ENCODE results near the gene EPHB2.
"Not testable (repeated sequence)": the region's sequence is repeated elsewhere in the genome, so short reads cannot be mapped to it uniquely, and the experiment has no call there.

Gene EPHB2

DNA sequence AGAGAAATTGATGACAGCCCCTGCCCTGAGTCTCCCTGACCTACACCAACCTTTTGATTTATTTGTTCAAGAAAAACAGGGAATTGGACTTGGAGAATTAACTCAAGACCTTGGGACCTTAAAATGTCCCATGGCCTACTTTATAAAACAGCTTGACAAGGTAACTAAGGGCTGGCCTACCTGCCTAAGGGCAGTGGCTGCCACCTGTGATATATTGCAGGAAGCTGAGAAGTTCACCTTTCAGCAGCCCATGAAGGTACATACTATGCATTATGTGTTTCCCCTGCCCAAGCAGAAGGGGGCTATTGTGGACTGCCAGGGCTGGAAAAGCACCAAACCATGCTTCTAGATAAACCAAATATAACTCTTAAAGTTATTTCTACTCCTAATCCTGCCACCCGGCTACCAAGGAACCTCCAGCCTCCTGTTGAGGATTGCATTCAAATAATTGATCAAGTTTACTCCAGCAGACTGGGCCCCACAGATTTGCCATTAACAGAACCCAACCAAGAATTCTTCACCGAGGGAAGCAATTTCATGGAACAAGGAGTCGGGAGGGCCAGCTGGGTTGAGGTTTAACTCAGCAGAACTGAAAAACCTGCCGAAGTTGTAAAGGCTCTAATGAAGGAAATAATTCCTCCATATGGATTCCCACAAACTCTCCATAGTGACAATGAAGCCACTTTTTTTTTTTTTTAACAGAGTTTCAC is 233.9 kb downstream of the EPHB2 start:
- no peak for TF ChIP-seq EZH2 (IDR thresholded peaks at IDR 0.05)
- no peak overlapping the region for H3K27ac ChIP-seq
- no peak for DNase-seq (ENCODE audit: low read depth, low spot score)
- no peaks in the 10 kb centered on the region for H3K9me3 ChIP-seq (ENCODE audit: low read depth, low read length)
- H3K4me3 ChIP-seq: no peak overlapping the region
- H3K36me3 ChIP-seq (ENCODE audit: insufficient read depth, low read length): no peaks in the 10 kb centered on the region
- H3K9ac ChIP-seq (ENCODE audit: insufficient read length): no peak overlapping the region

DNA sequence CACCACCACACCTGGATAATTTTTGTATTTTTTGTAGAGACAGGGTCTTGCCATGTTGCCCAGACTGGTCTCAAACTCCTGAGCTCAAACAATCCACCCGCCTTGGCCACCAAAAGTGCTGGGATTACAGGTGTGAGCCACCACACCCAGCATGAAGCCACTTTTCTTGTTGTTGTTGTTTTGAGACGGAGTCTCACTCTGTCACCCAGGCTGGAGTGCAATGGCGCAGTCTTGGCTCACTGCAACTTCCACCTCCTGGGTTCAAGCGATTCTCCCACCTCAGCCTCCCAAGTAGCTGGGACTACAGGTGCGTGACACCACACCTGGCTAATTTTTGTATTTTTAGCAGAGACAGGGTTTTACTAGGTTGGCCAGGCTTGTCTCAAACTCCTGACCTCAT is 234.5 kb downstream of the EPHB2 start:
- not testable (repeated sequence) for DNase-seq (ENCODE audit: low read depth, low spot score); H3K27ac ChIP-seq; H3K9ac ChIP-seq (ENCODE audit: insufficient read length); H3K36me3 ChIP-seq (ENCODE audit: insufficient read depth, low read length); H3K9me3 ChIP-seq (ENCODE audit: low read depth, low read length); H3K4me3 ChIP-seq

DNA sequence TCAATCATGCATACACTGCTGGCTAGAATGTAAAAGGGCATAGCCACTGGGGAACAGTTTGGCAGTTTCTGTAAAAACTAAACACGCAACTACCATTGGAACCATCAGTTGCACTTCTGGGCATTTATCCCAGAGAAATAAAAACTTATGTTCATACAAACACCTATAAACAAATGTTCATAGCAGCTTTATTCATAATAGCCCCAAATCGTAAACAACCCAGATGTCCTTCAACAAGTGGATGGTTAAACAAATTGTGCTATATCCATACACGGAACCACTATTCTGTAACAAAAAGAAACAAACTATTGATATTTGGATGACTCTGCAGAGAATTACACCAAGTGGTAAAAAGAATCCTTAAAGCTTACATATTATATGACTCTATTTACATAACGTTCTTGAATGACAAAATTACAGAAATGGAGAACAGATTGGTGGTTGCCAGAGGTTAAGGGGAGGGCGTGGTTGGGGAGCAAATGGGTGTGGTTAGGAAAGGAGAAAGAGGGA is 239.2 kb downstream of the EPHB2 start:
- no peak overlapping the region for H3K27ac ChIP-seq
- H3K9me3 ChIP-seq (ENCODE audit: low read depth, low read length): no peaks in the 10 kb centered on the region
- no peak overlapping the region for H3K4me3 ChIP-seq
- no peak overlapping the region for H3K9ac ChIP-seq (ENCODE audit: insufficient read length)
- no peaks in the 10 kb centered on the region for H3K36me3 ChIP-seq (ENCODE audit: insufficient read depth, low read length)
- DNase-seq (ENCODE audit: low read depth, low spot score): no peak
- TF ChIP-seq POLR2AphosphoS5 (IDR thresholded peaks at IDR 0.05; ENCODE audit: borderline replicate concordance, low read depth, low read length) (no peak), EZH2 (IDR thresholded peaks at IDR 0.05) (no peak), FOXP2 (optimal IDR thresholded peaks at IDR 0.05; ENCODE audit: control extremely low read depth, extremely low read length, insufficient read depth) (no peak)

DNA sequence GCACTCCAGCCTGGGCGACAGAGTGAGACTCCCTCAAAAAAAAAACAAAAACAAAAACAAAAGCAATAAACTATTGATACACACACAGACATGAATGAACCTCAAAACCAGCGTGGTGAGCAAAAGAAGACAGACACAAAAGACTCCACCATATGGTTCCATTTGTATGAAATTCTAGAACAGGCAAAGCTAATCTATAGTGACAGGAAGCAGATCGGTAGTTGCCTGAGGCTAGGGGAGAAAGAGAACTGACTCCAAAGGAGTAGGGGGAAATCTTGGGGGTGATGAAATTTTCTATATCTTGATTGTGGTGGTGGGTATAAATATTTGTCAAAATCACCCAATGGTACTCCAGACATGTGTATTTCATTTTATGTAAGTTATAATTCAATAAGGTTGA is 241.2 kb downstream of the EPHB2 start:
- no peak for DNase-seq (ENCODE audit: low read depth, low spot score)
- Histone ChIP-seq H3K9me3 (ENCODE audit: low read depth, low read length) (no peaks in the 10 kb centered on the region), H3K9ac (ENCODE audit: insufficient read length) (no peak overlapping the region), H3K36me3 (ENCODE audit: insufficient read depth, low read length) (no peaks in the 10 kb centered on the region), H3K27ac (no peak overlapping the region), H3K4me3 (no peak overlapping the region)
- no peak for TF ChIP-seq POLR2AphosphoS5 (IDR thresholded peaks at IDR 0.05; ENCODE audit: borderline replicate concordance, low read depth, low read length)
- no peak for TF ChIP-seq FOXP2 (optimal IDR thresholded peaks at IDR 0.05; ENCODE audit: control extremely low read depth, extremely low read length, insufficient read depth)
- no peak for TF ChIP-seq EZH2 (IDR thresholded peaks at IDR 0.05)

DNA sequence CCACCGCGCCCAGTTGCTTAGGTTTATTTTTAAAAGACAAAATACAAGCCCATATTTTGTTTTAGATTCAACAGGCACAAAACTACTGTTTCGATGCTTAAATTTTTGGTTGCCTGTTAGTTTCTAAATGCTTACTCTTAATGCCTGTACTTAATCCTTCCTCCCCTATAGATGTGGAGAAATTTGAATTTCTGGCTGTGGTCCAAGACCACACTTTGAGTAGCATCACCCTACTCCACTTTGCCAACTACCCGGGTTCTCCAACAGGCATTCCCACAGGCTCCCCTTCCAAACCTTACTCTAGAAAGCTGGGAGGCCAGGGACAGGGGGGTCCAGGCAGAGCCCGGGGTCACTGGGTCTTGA is 242.0 kb downstream of the EPHB2 start:
- TF ChIP-seq EZH2 (IDR thresholded peaks at IDR 0.05) (no peak), POLR2AphosphoS5 (IDR thresholded peaks at IDR 0.05; ENCODE audit: borderline replicate concordance, low read depth, low read length) (no peak), FOXP2 (optimal IDR thresholded peaks at IDR 0.05; ENCODE audit: control extremely low read depth, extremely low read length, insufficient read depth) (no peak)
- no peak for DNase-seq (ENCODE audit: low read depth, low spot score)
- H3K9ac ChIP-seq (ENCODE audit: insufficient read length): no peak overlapping the region
- H3K27ac ChIP-seq: no peak overlapping the region
- no peak overlapping the region for H3K4me3 ChIP-seq
- H3K9me3 ChIP-seq (ENCODE audit: low read depth, low read length): no peaks in the 10 kb centered on the region
- no peaks in the 10 kb centered on the region for H3K36me3 ChIP-seq (ENCODE audit: insufficient read depth, low read length)

DNA sequence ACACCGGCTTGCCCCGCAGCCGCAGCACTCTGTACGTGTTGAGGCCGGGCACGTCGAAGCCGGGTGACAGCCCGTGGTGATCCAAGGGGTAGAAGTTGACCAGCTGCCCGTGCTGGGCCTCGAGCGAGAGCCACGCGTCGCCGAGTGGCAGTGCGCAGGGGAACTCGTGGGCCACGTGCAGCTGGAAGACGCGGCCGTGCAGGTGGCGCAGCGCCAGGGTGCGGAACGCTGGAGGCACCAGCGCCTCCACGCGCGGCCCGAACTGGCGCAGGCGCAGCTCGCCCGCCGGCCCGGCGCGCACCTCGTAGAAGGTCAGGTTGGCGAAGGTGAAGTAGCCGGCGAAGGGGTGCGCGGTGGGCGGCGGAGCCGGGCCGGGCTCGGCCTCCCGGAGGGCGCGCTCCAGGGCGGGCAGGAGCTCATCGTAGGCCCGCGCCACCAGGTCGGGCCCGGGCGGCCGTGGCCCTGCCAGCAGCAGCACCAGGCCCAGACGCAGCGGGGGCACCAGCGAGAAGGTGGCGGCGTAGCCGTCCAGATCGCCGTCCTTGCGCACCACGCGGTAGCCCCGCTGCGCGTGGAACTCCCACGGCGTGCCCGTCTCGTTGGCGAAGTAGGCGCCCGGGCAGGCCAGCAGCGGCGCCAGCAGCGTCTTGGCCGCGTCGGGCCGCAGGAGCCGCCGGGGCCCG is 242.6 kb downstream of the EPHB2 start:
- Histone ChIP-seq H3K36me3 (ENCODE audit: insufficient read depth, low read length) (no peaks in the 10 kb centered on the region), H3K4me3 (no peak overlapping the region), H3K9me3 (ENCODE audit: low read depth, low read length) (no peaks in the 10 kb centered on the region), H3K27ac (no peak overlapping the region), H3K9ac (ENCODE audit: insufficient read length) (no peak overlapping the region)
- DNase-seq (ENCODE audit: low read depth, low spot score): no peak
- TF ChIP-seq EZH2 (IDR thresholded peaks at IDR 0.05) (no peak), FOXP2 (optimal IDR thresholded peaks at IDR 0.05; ENCODE audit: control extremely low read depth, extremely low read length, insufficient read depth) (no peak), POLR2AphosphoS5 (IDR thresholded peaks at IDR 0.05; ENCODE audit: borderline replicate concordance, low read depth, low read length) (no peak)

DNA sequence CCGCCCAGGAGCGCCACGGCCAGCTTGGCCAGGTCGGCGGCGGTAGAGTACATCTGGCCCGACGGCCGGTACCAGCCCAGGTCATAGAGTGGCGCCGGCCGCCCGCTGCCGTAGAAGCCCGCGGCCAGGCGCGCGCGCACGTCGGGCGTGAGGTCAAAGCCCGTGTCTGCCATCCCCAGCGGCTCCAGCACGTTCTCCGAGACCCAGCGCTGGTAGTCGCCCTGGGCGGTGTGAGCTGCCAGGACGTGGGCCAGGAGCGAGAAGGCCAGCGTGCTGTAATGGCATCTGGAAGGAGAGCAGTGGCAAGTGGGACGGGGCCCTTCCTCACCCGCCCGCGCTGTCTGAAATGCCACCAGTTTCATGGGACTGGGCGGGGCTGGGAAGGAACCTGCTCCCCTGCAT is 243.1 kb downstream of the EPHB2 start:
- H3K4me3 ChIP-seq: no peak overlapping the region
- DNase-seq (ENCODE audit: low read depth, low spot score): no peak
- H3K9ac ChIP-seq (ENCODE audit: insufficient read length): no peak overlapping the region
- no peak for TF ChIP-seq FOXP2 (optimal IDR thresholded peaks at IDR 0.05; ENCODE audit: control extremely low read depth, extremely low read length, insufficient read depth)
- TF ChIP-seq EZH2 (IDR thresholded peaks at IDR 0.05): no peak
- no peak for TF ChIP-seq POLR2AphosphoS5 (IDR thresholded peaks at IDR 0.05; ENCODE audit: borderline replicate concordance, low read depth, low read length)
- H3K36me3 ChIP-seq (ENCODE audit: insufficient read depth, low read length): no peaks in the 10 kb centered on the region
- H3K27ac ChIP-seq: no peak overlapping the region
- no peaks in the 10 kb centered on the region for H3K9me3 ChIP-seq (ENCODE audit: low read depth, low read length)

DNA sequence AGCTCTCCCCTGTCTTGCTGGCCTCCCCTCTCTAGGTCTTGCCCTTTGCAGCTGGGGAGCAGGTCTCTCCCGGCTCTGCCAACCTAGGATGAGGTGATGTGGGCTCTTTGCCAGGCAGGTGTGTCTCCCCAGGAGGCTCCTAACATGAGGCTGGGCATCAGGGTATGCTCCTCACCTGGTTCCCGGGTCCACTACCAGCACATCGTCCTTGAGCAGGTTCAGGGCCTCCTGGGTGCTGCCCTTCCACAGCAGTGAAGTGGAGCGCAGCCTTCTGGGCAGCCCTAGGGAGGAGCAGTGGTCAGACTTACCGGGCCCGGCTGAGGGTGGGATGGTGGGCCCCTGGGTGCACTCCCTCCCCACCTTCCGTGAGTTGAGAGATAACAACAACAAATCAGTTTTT is 244.5 kb downstream of the EPHB2 start:
- no peak overlapping the region for H3K4me3 ChIP-seq
- H3K9ac ChIP-seq (ENCODE audit: insufficient read length): no peak overlapping the region
- TF ChIP-seq FOXP2 (optimal IDR thresholded peaks at IDR 0.05; ENCODE audit: control extremely low read depth, extremely low read length, insufficient read depth) (no peak), EZH2 (IDR thresholded peaks at IDR 0.05) (no peak), POLR2AphosphoS5 (IDR thresholded peaks at IDR 0.05; ENCODE audit: borderline replicate concordance, low read depth, low read length) (no peak)
- DNase-seq (ENCODE audit: low read depth, low spot score): no peak
- no peaks in the 10 kb centered on the region for H3K36me3 ChIP-seq (ENCODE audit: insufficient read depth, low read length)
- no peak overlapping the region for H3K27ac ChIP-seq
- no peaks in the 10 kb centered on the region for H3K9me3 ChIP-seq (ENCODE audit: low read depth, low read length)

DNA sequence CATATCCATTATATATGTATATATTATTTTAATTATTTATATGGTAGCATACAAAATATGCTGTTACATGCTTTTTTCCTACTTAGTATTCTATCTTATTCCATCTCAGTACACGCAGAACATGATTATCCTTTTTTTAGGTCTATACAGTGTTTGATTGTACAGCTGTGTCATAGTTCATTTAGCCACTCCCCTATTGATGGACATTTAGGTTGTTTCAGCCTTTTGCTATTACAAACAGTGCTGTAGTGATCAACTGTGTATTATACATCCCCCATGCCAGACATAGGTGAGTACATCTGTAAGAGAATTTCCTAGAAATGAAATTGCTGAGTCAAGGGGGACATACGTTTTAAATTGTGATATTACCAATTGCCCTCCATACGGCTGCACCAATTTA is 246.4 kb downstream of the EPHB2 start:
- DNase-seq (ENCODE audit: low read depth, low spot score): no peak
- H3K9ac ChIP-seq (ENCODE audit: insufficient read length): no peak overlapping the region
- no peak overlapping the region for H3K27ac ChIP-seq
- H3K9me3 ChIP-seq (ENCODE audit: low read depth, low read length): no peaks in the 10 kb centered on the region
- no peaks in the 10 kb centered on the region for H3K36me3 ChIP-seq (ENCODE audit: insufficient read depth, low read length)
- no peak overlapping the region for H3K4me3 ChIP-seq
- TF ChIP-seq FOXP2 (optimal IDR thresholded peaks at IDR 0.05; ENCODE audit: control extremely low read depth, extremely low read length, insufficient read depth): no peak
- TF ChIP-seq POLR2AphosphoS5 (IDR thresholded peaks at IDR 0.05; ENCODE audit: borderline replicate concordance, low read depth, low read length): no peak
- TF ChIP-seq EZH2 (IDR thresholded peaks at IDR 0.05): no peak

Measured in SK-N-MC (cell line).